ENCODE measurements around the gene SLAMF8. TPM values are rescaled to one million over a fixed set of nuclear protein-coding genes. Genes with fewer than 3 reads are reported as not detected.

The SLAMF8 gene
- total and polyA plus RNA-seq, 2 of the 8 experiments (the other 6 are each of a cell fraction or from before 2014, with no cell fraction given), result not detected

- no peak overlapping the region for H2BK20ac ChIP-seq (ENCODE audit: low read length)
- H2BK15ac ChIP-seq (ENCODE audit: low read length), result no peak overlapping the region
- no peak for DNase-seq (ENCODE audit: low read depth in 1 of 2, low spot score in 2 of 2)
- H3K27me3 ChIP-seq (replicated peaks in 1 of 4; ENCODE audit: control insufficient read depth in 3 of 4, extremely low read depth in 1 of 4, insufficient read depth in 3 of 4, low read length in 3 of 4), result peaks cover 0 to 15% (median 3%) of the 10 kb centered on the region in 4 experiments; a peak in 6 of 7 replicates
- no peaks in the 10 kb centered on the region for H3K79me1 ChIP-seq (ENCODE audit: low read depth, low read length)
- peaks cover 0 to 4% (median 2%) of the 10 kb centered on the region in 4 experiments; a peak in 1 of 7 replicates for H3K4me1 ChIP-seq (replicated peaks in 1 of 4; ENCODE audit: control insufficient read depth in 3 of 4, insufficient read depth in 4 of 4, low read length in 3 of 4)
- no peak overlapping the region for H2BK120ac ChIP-seq (replicated peaks; ENCODE audit: low read depth, low read length)
- no peak overlapping the region for H4K5ac ChIP-seq (ENCODE audit: insufficient read length, low read depth, low read length)
- no peak overlapping the region for H3K9ac ChIP-seq (replicated peaks in 1 of 4; ENCODE audit: extremely low read depth in 1 of 4, low read depth in 3 of 4, low read length in 3 of 4)
- POLR2A ChIA-PET (ENCODE audit: partially characterized antibody), result no interaction called here
- H3K56ac ChIP-seq (replicated peaks; ENCODE audit: insufficient read length, low read depth, low read length), result no peak overlapping the region
- no peak overlapping the region for H2AK5ac ChIP-seq (ENCODE audit: low read depth, low read length)
- H4K91ac ChIP-seq (replicated peaks; ENCODE audit: insufficient read length, low read length), result no peak overlapping the region
- H4K8ac ChIP-seq (ENCODE audit: extremely low read depth, insufficient read depth, low read length), result no peak overlapping the region
- H3K4me2 ChIP-seq (ENCODE audit: insufficient read depth in 1 of 2, low read depth in 2 of 2, low read length in 2 of 2), result no peak overlapping the region
- H3K27ac ChIP-seq (ENCODE audit: low read depth, low read length), result no peak overlapping the region
- CTCF ChIA-PET (ENCODE audit: partially characterized antibody), result interaction anchor here (0.8 to 11.2 kb wide), 10 partner anchors 9 to 628 kb away, joined by 3 to 175 read pairs (median 5); partner anchors contain the start of gene FCRL6
- H2AFZ ChIP-seq (ENCODE audit: low read length), result no peak overlapping the region
- H3K14ac ChIP-seq (ENCODE audit: insufficient read length), result no peak overlapping the region
- TF ChIP-seq SIN3A (conservative IDR thresholded peaks at IDR 0.05 in 1 of 2, IDR thresholded peaks at IDR 0.05 in 1 of 2; ENCODE audit: low read depth in 1 of 2, low read length in 2 of 2), result no peak
- TF ChIP-seq USF2 (IDR thresholded peaks at IDR 0.05; ENCODE audit: low read length), result no peak
- TF ChIP-seq GABPA (IDR thresholded peaks at IDR 0.05; ENCODE audit: borderline replicate concordance, insufficient read depth, low read length), result no peak
- TF ChIP-seq HDAC6 (IDR thresholded peaks at IDR 0.05; ENCODE audit: low read depth, low read length), result no peak
- no peak for TF ChIP-seq CHD1 (IDR thresholded peaks at IDR 0.05; ENCODE audit: low read depth, low read length)
- FAIRE-seq, result no peak
- WGBS, 2 experiments (ENCODE audit: extremely low coverage in 1 of 2, insufficient coverage in 1 of 2, insufficient read length in 1 of 2, insufficient replicate concordance in 2 of 2, low coverage in 1 of 2, low lambda C conversion rate in 2 of 2, missing lambda C conversion rate in 1 of 2), result 85% methylated on average over 2 of the region's 2 CpGs; no CpG with 5 or more reads in 1 of the 2 experiments
- H3K36me3 ChIP-seq (ENCODE audit: control insufficient read depth in 2 of 4, insufficient read depth in 4 of 4, low read length in 3 of 4), result no peaks in the 10 kb centered on the region
- H3K4ac ChIP-seq (replicated peaks; ENCODE audit: insufficient read length, low read depth, low read length), result no peak overlapping the region
- H3K9me3 ChIP-seq (ENCODE audit: insufficient read depth in 2 of 2, low read depth in 1 of 2, low read length in 1 of 2), result no peaks in the 10 kb centered on the region
- H4K20me1 ChIP-seq (replicated peaks in 1 of 2; ENCODE audit: control insufficient read depth in 1 of 2, insufficient read depth in 2 of 2, low read length in 2 of 2), result no peaks in the 10 kb centered on the region
- H3K23ac ChIP-seq (ENCODE audit: insufficient read length), result no peak overlapping the region
- H3K79me2 ChIP-seq (ENCODE audit: control insufficient read depth in 1 of 2, insufficient read depth in 2 of 2, low read length in 2 of 2), result no peaks in the 10 kb centered on the region
- no peak overlapping the region for H3K4me3 ChIP-seq (ENCODE audit: extremely low read depth in 1 of 4, insufficient read depth in 2 of 4, low read depth in 3 of 4, low read length in 4 of 4)
- H2BK5ac ChIP-seq (ENCODE audit: low read depth, low read length), result no peak overlapping the region
- no peak overlapping the region for H3K18ac ChIP-seq (ENCODE audit: extremely low read depth, low read length)
- no peak overlapping the region for H2BK12ac ChIP-seq (ENCODE audit: low read depth, low read length)
- H3K23me2 ChIP-seq (ENCODE audit: low read depth, low read length), result no peaks in the 10 kb centered on the region
These were observed 5.6 kb downstream of the SLAMF8 start for GRCh38 chr1:159832309-159832708.
